ENCODE data around the gene TATDN3.

TATDN3 gene, protein sequence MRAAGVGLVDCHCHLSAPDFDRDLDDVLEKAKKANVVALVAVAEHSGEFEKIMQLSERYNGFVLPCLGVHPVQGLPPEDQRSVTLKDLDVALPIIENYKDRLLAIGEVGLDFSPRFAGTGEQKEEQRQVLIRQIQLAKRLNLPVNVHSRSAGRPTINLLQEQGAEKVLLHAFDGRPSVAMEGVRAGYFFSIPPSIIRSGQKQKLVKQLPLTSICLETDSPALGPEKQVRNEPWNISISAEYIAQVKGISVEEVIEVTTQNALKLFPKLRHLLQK

DNA sequence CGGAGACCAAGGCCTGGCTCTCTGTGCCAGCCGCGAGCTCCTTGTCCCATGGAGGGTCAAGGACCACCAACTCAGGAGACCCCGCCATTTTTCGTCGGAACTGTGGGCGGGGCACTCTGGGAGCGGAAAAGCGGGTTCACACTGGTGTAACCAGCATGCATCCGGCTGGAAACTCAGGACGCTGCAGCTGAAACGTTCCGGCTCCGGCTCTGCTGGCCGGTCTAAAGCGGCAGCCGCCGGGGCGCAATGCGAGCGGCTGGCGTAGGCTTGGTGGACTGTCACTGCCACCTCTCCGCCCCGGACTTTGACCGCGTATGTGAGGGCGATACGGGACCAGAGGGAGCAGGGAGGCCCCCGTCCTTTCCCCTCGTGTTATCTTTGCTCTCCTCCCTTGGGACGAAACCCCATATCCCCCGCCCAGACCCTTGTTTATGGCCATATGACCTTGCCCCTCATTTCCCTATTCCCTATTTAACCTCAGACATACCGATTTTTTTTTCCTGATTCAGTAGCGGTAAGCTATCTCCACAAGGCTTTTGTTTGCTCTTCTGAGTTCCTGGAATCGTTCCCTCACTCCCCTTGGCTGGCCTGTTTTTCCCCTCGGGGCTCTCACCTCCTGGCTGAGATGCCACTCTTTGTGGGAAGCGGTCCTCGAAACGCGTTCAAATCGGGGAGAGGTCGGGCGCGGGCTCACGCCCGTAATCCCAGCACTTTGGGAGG is at the start of gene TATDN3, which contains the start of gene NSL1:
TSS of gene TATDN3 (plus strand) at position 219 of the 720 bp plus-strand sequence. CDS start at position 247, 28 bp downstream.
TSS of gene NSL1 (minus strand) at position 102 of the 720 bp plus-strand sequence. CDS start at position 88, 14 bp downstream.
- H3K4me3 Mint-ChIP-seq: peak within 1 kb of the TSS; percentile 94
- H3K27me3 Mint-ChIP-seq: no peaks in the 10 kb centered on the region
- peaks cover 22% of the 10 kb centered on the region for H3K36me3 Mint-ChIP-seq (ENCODE audit: low read depth)
- peaks cover 44% of the 10 kb centered on the region for H3K4me1 Mint-ChIP-seq (ENCODE audit: low read depth)
- H3K27ac Mint-ChIP-seq: peak within 1 kb of the TSS; percentile 95
- H3K9me3 Mint-ChIP-seq: no peaks in the 10 kb centered on the region

DNA sequence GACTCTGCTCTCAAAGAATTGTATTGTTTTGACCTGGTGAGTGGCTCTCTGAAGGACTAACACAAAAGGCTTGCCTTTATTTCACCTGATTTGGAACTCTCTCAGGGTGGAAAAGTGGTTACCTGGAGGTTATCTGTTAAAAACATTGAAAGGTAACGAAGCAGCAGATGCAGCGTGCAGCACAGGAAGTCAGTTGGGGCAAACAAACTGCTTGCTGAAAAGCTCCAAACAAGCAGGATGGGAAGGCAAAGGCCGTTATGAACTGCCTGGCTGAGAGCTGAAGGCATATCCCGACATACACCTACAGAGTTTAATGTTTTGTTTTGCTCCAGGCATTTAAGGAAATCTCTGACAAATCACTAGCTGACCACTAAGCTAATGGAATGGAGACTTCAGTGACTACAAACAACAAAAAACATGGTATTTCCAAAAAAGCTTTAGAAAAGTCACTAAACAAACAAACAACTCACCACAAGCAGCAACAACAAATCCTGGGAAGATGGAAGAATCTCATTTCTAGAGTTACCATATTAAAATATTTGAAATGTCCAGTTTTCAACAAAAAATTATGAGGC is 47.7 kb upstream of the TATDN3 start:
- no peak overlapping the region for H3K27ac Mint-ChIP-seq
- peaks cover 39% of the 10 kb centered on the region for H3K4me1 Mint-ChIP-seq (ENCODE audit: low read depth)
- H3K4me3 Mint-ChIP-seq: no peak overlapping the region
- peaks cover 26% of the 10 kb centered on the region for H3K36me3 Mint-ChIP-seq (ENCODE audit: low read depth)
- no peaks in the 10 kb centered on the region for H3K27me3 Mint-ChIP-seq
- H3K9me3 Mint-ChIP-seq: peaks cover 9% of the 10 kb centered on the region

DNA sequence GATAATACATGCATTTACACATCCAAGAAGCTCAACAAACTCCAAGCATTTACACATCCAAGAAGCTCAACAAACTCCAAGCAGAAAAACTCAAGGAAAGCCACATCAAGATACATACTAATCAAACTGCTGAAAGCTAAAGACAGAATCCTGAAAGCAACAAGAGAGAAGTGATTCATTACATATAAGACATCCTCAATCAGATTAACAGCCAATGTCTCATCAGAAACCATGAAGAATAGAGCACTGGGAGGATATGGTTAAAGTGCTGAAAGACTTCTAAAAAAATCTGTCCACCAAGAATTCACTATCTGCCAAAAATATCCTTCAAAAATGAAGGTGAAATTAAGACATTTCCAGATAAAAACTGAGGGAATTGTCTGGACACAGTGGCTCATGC is 46.4 kb upstream of the TATDN3 start:
- Mint-ChIP-seq H3K4me3 (no peak overlapping the region), H3K4me1 (ENCODE audit: low read depth) (peaks cover 43% of the 10 kb centered on the region), H3K27me3 (no peaks in the 10 kb centered on the region), H3K36me3 (ENCODE audit: low read depth) (peaks cover 26% of the 10 kb centered on the region), H3K27ac (no peak overlapping the region), H3K9me3 (peaks cover 9% of the 10 kb centered on the region)

DNA sequence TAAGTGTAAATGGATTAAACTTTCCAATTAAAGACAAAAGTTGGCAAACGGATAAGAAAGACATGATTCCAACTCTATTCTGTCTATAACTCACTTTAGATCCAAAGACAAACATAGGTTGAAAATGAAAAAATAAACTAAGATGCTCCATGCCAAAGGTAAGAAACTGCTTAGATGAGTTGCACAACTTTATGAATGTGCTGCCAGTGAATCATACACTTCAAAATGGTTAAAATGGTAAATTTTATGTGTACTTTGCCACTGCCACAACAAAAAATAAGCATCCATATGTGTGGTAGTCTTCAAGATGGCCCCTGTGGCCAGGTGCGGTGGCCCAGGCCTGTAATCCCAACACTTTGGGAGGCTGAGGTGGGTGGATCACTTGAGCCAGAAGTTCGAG is 45.1 kb upstream of the TATDN3 start:
- Mint-ChIP-seq H3K4me1 (ENCODE audit: low read depth) (peaks cover 43% of the 10 kb centered on the region), H3K4me3 (no peak overlapping the region), H3K27me3 (no peaks in the 10 kb centered on the region), H3K27ac (no peak overlapping the region), H3K9me3 (peaks cover 4% of the 10 kb centered on the region), H3K36me3 (ENCODE audit: low read depth) (peaks cover 20% of the 10 kb centered on the region)

DNA sequence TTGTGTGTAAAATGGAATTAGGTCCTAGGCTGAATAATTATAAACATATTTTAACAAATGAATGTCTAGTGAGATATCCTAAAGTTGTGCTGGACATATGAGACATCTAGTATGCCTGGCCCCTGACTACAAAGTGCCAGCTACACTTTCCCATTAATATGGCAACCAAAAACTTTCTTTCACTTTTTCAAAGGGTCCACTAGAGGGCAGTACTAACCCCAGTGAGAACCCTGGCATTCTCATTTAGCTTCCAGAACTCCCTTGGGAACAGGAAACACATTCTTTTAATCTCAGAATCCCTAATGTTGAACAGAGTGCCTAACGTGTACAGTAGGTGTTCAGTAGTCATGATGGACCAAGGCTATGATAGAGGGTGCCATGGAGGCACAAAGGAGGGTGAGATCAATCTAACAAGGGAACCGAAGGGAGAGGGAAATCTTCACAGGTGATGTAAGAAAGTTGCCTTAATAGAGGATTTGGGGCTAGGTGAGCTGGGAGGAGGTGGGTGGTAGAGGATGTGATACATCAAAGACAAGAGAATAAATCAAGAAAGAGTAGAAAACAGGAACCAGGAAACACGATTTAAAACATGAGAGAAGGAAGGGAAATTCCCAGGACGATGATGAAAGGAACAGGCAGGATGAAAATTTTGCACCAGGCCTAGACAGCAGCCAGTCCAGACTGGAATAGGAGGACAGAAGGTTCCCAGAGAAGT is 41.7 kb upstream of the TATDN3 start:
- Mint-ChIP-seq H3K4me1 (ENCODE audit: low read depth) (peaks cover 63% of the 10 kb centered on the region), H3K27ac (peak overlapping the region; percentile 73), H3K4me3 (peak overlapping the region; percentile 15), H3K9me3 (no peaks in the 10 kb centered on the region), H3K36me3 (ENCODE audit: low read depth) (peaks cover 14% of the 10 kb centered on the region), H3K27me3 (no peaks in the 10 kb centered on the region)

DNA sequence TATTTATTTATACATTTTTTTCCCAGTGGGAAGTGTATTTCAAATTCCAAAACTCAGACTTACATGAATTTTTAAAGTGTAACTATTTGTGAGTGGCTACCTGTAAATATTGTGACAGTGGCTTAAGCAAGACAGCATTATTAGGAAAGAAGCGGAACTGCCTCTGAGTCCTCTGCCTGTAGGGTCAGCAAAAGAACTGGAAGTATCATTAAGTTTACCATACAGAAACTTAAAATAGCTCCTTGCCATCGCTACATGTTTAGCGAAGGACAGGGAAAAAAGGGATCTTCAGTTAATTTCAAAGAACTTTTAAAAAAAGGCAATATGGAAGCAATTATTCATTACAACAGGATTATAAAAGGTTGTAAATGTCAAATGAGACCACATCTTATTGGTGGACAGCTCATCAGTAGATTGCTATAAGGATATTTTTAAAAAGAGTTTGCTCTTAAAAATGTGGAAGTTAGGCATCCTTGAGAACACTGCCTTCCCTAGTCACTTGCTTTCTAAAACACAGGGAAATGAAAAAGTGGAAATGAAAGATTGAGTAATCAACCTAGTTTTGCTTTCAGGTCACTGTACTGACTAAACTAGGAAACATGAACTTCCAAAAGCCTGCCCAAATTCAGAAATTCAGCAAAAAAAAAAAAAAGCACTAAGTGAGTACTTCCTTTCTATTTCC is 39.3 kb upstream of the TATDN3 start:
- Mint-ChIP-seq H3K4me1 (ENCODE audit: low read depth) (peaks cover 53% of the 10 kb centered on the region), H3K27ac (peak overlapping the region; percentile 72), H3K4me3 (peak overlapping the region; percentile 40), H3K27me3 (no peaks in the 10 kb centered on the region), H3K9me3 (no peaks in the 10 kb centered on the region), H3K36me3 (ENCODE audit: low read depth) (peaks cover 6% of the 10 kb centered on the region)

DNA sequence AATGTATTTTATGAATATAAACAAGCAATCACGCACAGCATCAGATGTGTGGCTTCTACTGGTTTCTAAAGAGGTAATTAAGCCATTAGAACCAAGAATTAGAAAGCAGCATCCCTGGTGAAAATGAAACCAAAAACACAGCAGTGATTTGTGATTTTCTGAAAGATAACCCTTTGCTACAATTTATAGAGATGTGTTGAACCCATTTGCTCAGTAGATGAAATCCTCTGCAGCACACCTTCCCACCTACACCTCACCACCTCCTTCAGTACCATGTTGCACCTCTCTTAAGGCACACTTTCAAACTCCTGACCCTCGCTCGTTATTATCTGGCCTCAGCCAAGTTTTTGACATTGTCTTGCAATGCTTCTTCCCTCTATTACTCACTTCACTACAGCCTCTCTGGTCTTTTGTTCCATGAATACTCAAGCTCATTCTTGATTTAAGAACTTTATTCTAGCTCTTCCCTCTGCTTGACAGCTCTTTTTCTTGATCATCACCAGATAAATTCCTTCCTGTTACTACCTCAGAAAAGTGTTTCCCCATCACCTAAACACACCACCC is 38.7 kb upstream of the TATDN3 start:
- peaks cover 53% of the 10 kb centered on the region for H3K4me1 Mint-ChIP-seq (ENCODE audit: low read depth)
- H3K9me3 Mint-ChIP-seq: no peaks in the 10 kb centered on the region
- peak overlapping the region; percentile 40 for H3K4me3 Mint-ChIP-seq
- H3K36me3 Mint-ChIP-seq (ENCODE audit: low read depth): peaks cover 6% of the 10 kb centered on the region
- H3K27me3 Mint-ChIP-seq: no peaks in the 10 kb centered on the region
- H3K27ac Mint-ChIP-seq: peak overlapping the region; percentile 72

DNA sequence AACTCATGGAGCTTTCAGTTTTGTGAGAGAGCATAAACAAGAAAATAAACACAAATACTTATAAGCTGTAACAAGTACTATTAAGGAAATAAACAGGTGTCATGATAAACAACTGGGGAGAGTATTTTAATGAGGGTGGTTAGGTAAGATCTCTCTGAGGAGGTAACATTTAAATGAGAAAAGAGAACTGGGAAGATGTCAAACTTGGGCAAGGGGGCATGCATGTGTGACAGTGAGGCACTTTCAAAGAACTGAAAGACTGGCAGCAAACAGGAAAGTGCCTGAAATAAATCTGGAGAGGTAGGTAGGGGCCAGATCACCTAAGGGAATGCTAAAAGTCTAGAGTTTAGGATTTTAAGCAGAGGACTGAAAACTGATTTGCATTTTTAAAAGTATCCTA is 37.9 kb upstream of the TATDN3 start:
- Mint-ChIP-seq H3K36me3 (ENCODE audit: low read depth) (peaks cover 6% of the 10 kb centered on the region), H3K27ac (peak overlapping the region; percentile 56), H3K4me1 (ENCODE audit: low read depth) (peaks cover 53% of the 10 kb centered on the region), H3K27me3 (no peaks in the 10 kb centered on the region), H3K9me3 (no peaks in the 10 kb centered on the region), H3K4me3 (peak overlapping the region; percentile 40)

DNA sequence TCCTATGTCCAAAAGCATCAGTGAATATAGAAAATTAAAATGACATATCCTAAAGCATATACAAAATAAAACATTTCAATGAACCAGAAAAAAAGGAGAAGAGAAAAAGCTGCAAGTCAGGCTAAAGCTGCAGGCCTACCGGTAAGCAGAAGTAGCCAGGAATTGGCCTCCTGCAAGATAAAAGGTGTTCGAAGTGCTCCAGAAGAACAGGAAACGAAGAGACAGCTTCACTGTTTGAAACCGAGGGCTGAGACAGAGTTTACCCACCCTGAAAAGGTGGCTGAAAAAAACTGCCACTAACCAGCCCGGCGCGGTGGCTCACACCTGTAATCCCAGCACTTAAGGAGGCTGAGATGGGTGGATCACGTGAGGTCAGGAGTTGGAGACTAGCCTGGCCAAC is 37.5 kb upstream of the TATDN3 start:
- Mint-ChIP-seq H3K9me3 (no peaks in the 10 kb centered on the region), H3K4me3 (peak overlapping the region; percentile 40), H3K27ac (peak overlapping the region; percentile 56), H3K4me1 (ENCODE audit: low read depth) (peaks cover 53% of the 10 kb centered on the region), H3K36me3 (ENCODE audit: low read depth) (peaks cover 6% of the 10 kb centered on the region), H3K27me3 (no peaks in the 10 kb centered on the region)

DNA sequence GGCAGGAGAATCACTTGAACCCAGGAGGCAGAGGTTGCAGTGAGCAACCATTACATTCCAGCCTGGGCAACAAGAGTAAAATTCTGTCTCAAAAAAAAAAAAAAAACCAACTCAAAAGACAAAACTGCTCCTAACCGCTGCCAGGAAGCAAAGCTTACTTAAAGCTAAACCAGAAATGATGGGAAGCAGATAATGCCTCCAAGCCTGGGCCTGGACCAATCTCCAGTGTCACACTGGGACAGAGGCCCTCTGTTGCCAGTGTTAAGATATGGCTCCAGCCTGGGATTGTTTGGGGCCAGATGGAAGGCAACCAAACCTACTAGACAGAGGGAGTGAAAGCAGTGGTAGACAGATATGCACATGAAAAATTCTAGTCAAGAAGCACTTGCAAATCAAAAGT is 37.0 kb upstream of the TATDN3 start:
- Mint-ChIP-seq H3K27me3 (no peaks in the 10 kb centered on the region), H3K9me3 (no peaks in the 10 kb centered on the region), H3K4me3 (no peak overlapping the region), H3K36me3 (ENCODE audit: low read depth) (peaks cover 6% of the 10 kb centered on the region), H3K27ac (no peak overlapping the region), H3K4me1 (ENCODE audit: low read depth) (peaks cover 49% of the 10 kb centered on the region)

DNA sequence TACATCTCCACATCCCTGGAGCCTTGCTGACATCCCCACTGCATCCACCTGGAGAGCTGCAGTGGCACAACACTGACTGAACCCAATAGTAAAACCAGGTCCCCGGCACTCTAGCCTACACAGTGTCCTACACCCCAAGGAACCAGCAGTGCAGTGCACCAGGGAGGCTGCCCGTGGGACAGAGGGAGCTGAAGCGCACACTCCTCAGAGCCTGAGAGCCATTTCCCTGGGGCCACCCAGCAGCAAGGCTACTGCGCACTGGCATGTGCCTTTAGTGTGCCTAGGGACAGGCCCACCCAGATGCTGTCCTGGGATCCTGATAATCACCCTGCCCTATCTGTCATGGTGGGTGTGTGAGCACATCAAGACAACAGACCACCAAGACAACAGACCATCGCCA is 32.0 kb upstream of the TATDN3 start:
- Mint-ChIP-seq H3K36me3 (ENCODE audit: low read depth) (peaks cover 15% of the 10 kb centered on the region), H3K27ac (no peak overlapping the region), H3K4me1 (ENCODE audit: low read depth) (peaks cover 15% of the 10 kb centered on the region), H3K27me3 (no peaks in the 10 kb centered on the region), H3K4me3 (no peak overlapping the region), H3K9me3 (no peaks in the 10 kb centered on the region)

DNA sequence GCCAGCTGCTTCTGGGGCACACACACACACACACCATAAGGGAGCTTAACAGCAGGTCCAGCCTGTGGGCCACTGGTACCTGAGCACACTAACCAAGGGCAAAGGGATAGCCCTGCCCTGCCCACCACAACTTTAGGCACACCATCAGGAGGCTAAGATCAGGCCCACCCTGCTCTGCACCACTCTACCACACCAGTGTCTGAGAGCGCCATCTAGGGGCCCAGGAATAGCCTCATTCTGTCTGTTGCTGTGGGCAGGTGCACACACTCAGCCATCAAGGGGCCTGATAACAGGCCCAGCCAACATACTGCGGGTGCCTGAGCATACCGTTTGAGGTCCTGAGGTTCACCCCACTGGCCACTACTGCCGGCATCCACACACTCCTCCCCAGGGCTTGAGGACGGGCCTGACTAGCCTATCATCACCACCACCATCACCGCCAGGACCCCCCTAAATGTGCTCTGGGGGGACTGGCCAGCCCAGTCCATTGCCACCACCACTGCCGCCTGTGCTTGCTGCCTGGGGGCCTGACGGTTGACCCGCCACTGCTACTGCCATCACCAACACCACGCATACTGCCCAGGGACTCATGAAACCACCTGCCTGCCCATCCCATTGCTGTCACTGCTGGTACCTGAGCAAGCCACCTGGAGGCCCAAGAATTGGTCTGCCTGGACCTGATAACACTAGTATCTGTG is 31.4 kb upstream of the TATDN3 start:
- Mint-ChIP-seq H3K27me3 (no peaks in the 10 kb centered on the region), H3K36me3 (ENCODE audit: low read depth) (peaks cover 20% of the 10 kb centered on the region), H3K4me3 (no peak overlapping the region), H3K4me1 (ENCODE audit: low read depth) (peaks cover 16% of the 10 kb centered on the region), H3K27ac (no peak overlapping the region), H3K9me3 (no peaks in the 10 kb centered on the region)

DNA sequence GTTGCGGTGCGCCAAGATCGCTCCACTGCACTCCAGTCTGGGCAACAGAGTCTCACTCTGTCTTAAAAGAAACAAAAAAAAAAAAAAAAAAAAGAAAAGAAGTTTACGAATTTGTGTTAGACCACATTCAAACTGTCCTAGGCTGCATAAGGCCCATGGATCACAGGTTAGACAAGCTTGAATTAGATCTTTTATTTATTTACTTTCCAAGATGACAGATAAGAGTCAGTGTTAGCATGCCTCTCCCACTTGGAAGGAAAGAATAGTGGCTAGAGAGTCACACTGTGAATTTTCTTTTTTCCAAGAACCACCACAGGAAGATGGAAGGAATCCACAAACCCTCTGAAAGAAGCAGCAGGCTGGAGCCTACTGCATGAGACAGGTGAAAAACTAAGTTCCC is 29.5 kb upstream of the TATDN3 start:
- no peak overlapping the region for H3K4me3 Mint-ChIP-seq
- H3K36me3 Mint-ChIP-seq (ENCODE audit: low read depth): peaks cover 33% of the 10 kb centered on the region
- H3K27ac Mint-ChIP-seq: no peak overlapping the region
- H3K4me1 Mint-ChIP-seq (ENCODE audit: low read depth): peaks cover 19% of the 10 kb centered on the region
- H3K27me3 Mint-ChIP-seq: no peaks in the 10 kb centered on the region
- peaks cover 3% of the 10 kb centered on the region for H3K9me3 Mint-ChIP-seq

DNA sequence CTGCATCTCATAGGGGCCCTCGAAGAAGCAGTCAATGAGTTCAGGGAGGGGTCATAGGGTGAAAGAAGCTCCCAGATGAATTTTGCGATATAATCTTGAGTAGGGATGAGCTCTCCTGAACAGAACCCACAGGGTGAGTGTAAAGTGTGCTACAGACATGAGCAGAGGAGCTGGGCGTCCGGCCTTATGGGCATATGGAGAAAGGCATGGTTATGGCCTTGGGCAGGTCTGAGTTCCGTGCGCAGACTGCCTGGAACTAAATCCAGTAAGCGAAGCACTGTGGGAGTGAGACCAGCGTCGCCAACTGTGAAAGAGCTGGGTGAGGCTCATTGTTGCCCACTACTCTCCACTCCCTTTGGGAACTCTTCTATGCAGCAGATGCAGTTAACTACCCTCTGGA is 28.9 kb upstream of the TATDN3 start:
- Mint-ChIP-seq H3K4me3 (no peak overlapping the region), H3K27ac (no peak overlapping the region), H3K9me3 (peaks cover 8% of the 10 kb centered on the region), H3K4me1 (ENCODE audit: low read depth) (peaks cover 25% of the 10 kb centered on the region), H3K27me3 (no peaks in the 10 kb centered on the region), H3K36me3 (ENCODE audit: low read depth) (peaks cover 39% of the 10 kb centered on the region)
